ENCODE data around the gene ST7L.

- TF ChIP-seq CTCF (IDR thresholded peaks at IDR 0.05; ENCODE audit: borderline replicate concordance, extremely low read depth, low read length, poor library complexity, severe bottlenecking), result no peak
- TF ChIP-seq EZH2 (IDR thresholded peaks at IDR 0.05; ENCODE audit: borderline replicate concordance, low read depth, low read length, severe bottlenecking), result no peak
These were observed 24.1 kb upstream of the ST7L start for GRCh38 chr1:112643080-112643479.
